Measurements from ENCODE around the gene SPSB2. TPM values are rescaled to one million over a fixed set of nuclear protein-coding genes. Genes with fewer than 3 reads are reported as not detected.

Gene SPSB2
- total and polyA plus RNA-seq, 9 donors: 0.38 to 14.7 (median 8.3) TPM

GRCh38 chr12:6868211-6869048 is 4.7 kb downstream of the SPSB2 start:
- H3K27me3 ChIP-seq: no peaks in the 10 kb centered on the region
- no peak for DNase-seq
- 6 to 9% (median 7%) methylated on average over 22 of the region's 22 CpGs for WGBS, 3 donors
- TF ChIP-seq EP300 (IDR thresholded peaks at IDR 0.05) (no peak), CTCF (IDR thresholded peaks at IDR 0.05) (no peak), POLR2A (IDR thresholded peaks at IDR 0.05) (no peak)
- intact Hi-C loops (cut with DNase I): loop anchor here (5.0 to 10.0 kb wide), 2 partner anchors 96 to 99 kb away; no protein-coding TSS in a partner anchor
- no peaks in the 10 kb centered on the region for H3K36me3 ChIP-seq
- H3K27ac ChIP-seq: peak overlapping the region; percentile 73 to 90
- no peaks in the 10 kb centered on the region for H3K9me3 ChIP-seq
- H3K4me1 ChIP-seq (ENCODE audit: insufficient read depth): no peaks in the 10 kb centered on the region
- peak overlapping the region; percentile 83 for H3K4me3 ChIP-seq

GRCh38 chr12:6867413-6868210 is 5.5 kb downstream of the SPSB2 start, which contains the start of gene TPI1:
TSS of gene TPI1 (plus strand) at chr12:6867531. CDS start at chr12:6867567, 36 bp downstream.
- TF ChIP-seq CTCF (IDR thresholded peaks at IDR 0.05) (no peak), POLR2A (IDR thresholded peaks at IDR 0.05) (peak; percentile 95), EP300 (IDR thresholded peaks at IDR 0.05) (no peak)
- H3K36me3 ChIP-seq: no peaks in the 10 kb centered on the region
- peak within 1 kb of the TSS; percentile 83 for H3K4me3 ChIP-seq
- no peaks in the 10 kb centered on the region for H3K9me3 ChIP-seq
- H3K4me1 ChIP-seq (ENCODE audit: insufficient read depth): no peaks in the 10 kb centered on the region
- intact Hi-C loops (cut with DNase I): loop anchor here (5.0 to 10.0 kb wide), 2 partner anchors 97 to 100 kb away; no protein-coding TSS in a partner anchor
- peak within 1 kb of the TSS; percentile 73 to 90 for H3K27ac ChIP-seq
- DNase-seq: peak; percentile 87 to 91 (median 89)
- H3K27me3 ChIP-seq: no peaks in the 10 kb centered on the region
- WGBS, 3 donors: 0% methylated on average over 58 to 86 of the region's 86 CpGs

- Histone ChIP-seq H3K36me3 (no peaks in the 10 kb centered on the region), H3K4me1 (ENCODE audit: insufficient read depth) (no peaks in the 10 kb centered on the region), H3K9me3 (no peaks in the 10 kb centered on the region), H3K4me3 (peak overlapping the region; percentile 83), H3K27me3 (no peaks in the 10 kb centered on the region), H3K27ac (peak overlapping the region; percentile 49 to 90)
- no peak for DNase-seq
- TF ChIP-seq EP300 (IDR thresholded peaks at IDR 0.05): no peak
- TF ChIP-seq CTCF (IDR thresholded peaks at IDR 0.05): no peak
- no peak for TF ChIP-seq POLR2A (IDR thresholded peaks at IDR 0.05)
- intact Hi-C loops (cut with DNase I): loop anchor here (5.0 to 10.0 kb wide), 2 partner anchors 98 to 100 kb away; no protein-coding TSS in a partner anchor
- 2 to 5% (median 3%) methylated on average over 31 to 33 of the region's 33 CpGs for WGBS, 3 donors
Observed at GRCh38 chr12:6866920-6867412, 6.1 kb downstream of the SPSB2 start.
